Hepatocyte (in vitro differentiated cells): Measurements from ENCODE around the gene LYZL4.

Source experiments
- EZH2 ChIP-seq: fragments of 200-600 bp; sonication (generic); IDR thresholded peaks from 2 replicates; pipeline ENCODE4 v1.6.1; 2016; ENCODE audit warnings: antibody characterized with exemption, mild to moderate bottlenecking, borderline replicate concordance
- EZH2phosphoT487 ChIP-seq: fragments of 200-600 bp; sonication (generic); IDR thresholded peaks from one replicate; pipeline ENCODE4 v1.6.1; 2018; ENCODE audit warnings: antibody characterized with exemption, mild to moderate bottlenecking, low read depth, moderate library complexity; ENCODE audit not compliant: unreplicated experiment, severe bottlenecking
- TF ChIP-seq, protein P1 (sequence below): fragments of 200-600 bp; sonication (generic); IDR thresholded peaks from 2 replicates; pipeline ENCODE4 v1.5.1; 2016; ENCODE audit warnings: antibody characterized with exemption, mild to moderate bottlenecking; ENCODE audit not compliant: poor library complexity

DNA sequence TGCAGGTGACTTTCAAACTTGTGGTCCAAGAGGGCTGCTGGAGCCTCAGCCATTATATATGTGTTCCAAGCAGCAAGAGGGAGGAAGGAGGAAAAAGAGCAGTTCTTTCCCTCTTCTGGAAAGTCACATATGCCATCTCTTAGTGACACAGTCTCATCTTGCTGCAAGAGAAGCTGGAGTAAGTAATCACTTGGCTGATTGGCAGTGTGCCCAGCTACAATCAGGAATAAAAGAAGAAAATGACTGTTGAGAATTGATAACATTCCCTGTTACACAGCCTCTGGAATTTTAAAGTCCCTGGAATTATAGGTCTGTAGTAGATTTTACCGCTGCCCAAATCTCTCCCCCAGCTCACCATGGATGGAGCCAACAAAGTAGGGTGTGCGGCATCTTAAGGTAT lies 31.4 kb upstream of the LYZL4 start:
- TF ChIP-seq, protein P1, sequence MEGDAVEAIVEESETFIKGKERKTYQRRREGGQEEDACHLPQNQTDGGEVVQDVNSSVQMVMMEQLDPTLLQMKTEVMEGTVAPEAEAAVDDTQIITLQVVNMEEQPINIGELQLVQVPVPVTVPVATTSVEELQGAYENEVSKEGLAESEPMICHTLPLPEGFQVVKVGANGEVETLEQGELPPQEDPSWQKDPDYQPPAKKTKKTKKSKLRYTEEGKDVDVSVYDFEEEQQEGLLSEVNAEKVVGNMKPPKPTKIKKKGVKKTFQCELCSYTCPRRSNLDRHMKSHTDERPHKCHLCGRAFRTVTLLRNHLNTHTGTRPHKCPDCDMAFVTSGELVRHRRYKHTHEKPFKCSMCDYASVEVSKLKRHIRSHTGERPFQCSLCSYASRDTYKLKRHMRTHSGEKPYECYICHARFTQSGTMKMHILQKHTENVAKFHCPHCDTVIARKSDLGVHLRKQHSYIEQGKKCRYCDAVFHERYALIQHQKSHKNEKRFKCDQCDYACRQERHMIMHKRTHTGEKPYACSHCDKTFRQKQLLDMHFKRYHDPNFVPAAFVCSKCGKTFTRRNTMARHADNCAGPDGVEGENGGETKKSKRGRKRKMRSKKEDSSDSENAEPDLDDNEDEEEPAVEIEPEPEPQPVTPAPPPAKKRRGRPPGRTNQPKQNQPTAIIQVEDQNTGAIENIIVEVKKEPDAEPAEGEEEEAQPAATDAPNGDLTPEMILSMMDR, result no peak
- TF ChIP-seq EZH2phosphoT487, result no peak
- no peak for TF ChIP-seq EZH2
